MM.1S (cell line): Measurements from ENCODE around the gene PSMB10.

Source experiments
- DNase-seq: peaks from one replicate; pipeline ENCODE4 v3.0.0-alpha.2; 2015
- H2AFZ ChIP-seq: fragments of 300-600 bp; sonication (generic); 2 replicates; pipeline ENCODE4 v1.6.0; 2016; ENCODE audit warnings: antibody characterized with exemption, low read length
- H3F3A ChIP-seq: fragments of 300-600 bp; sonication (generic); 2 replicates; pipeline ENCODE4 v1.6.1; 2016; ENCODE audit warnings: mild to moderate bottlenecking, antibody characterized with exemption, low read length, moderate library complexity, mixed read lengths; ENCODE audit not compliant: insufficient read depth
- H3K27ac ChIP-seq: fragments of 300-600 bp; sonication (generic); 2 replicates; pipeline ENCODE4 v1.5.1; 2016; ENCODE audit warnings: mild to moderate bottlenecking, low read length
- H3K27me3 ChIP-seq: fragments of 300-600 bp; sonication (generic); replicated peaks from 2 replicates; pipeline ENCODE4 v1.6.0; 2016; ENCODE audit warnings: low read length; ENCODE audit not compliant: insufficient read depth
- H3K36me3 ChIP-seq: fragments of 300-600 bp; sonication (generic); replicated peaks from 2 replicates; pipeline ENCODE4 v1.6.1; 2016; ENCODE audit warnings: mild to moderate bottlenecking, low read length, mixed read lengths; ENCODE audit not compliant: insufficient read depth
- H3K4me1 ChIP-seq: fragments of 300-600 bp; sonication (generic); 2 replicates; pipeline ENCODE4 v1.6.1; 2016; ENCODE audit warnings: low read length, mixed read lengths
- H3K4me2 ChIP-seq: fragments of 300-600 bp; sonication (generic); 2 replicates; pipeline ENCODE4 v1.6.0; 2016; ENCODE audit warnings: low read depth, low read length
- H3K4me3 ChIP-seq: fragments of 300-600 bp; sonication (generic); 2 replicates; pipeline ENCODE4 v1.5.1; 2016; ENCODE audit warnings: low read length, mixed read lengths
- H3K79me2 ChIP-seq: fragments of 300-600 bp; sonication (generic); 2 replicates; pipeline ENCODE4 v1.6.1; 2016; ENCODE audit warnings: mixed run types, low read length, mixed read lengths
- H3K9ac ChIP-seq: fragments of 300-600 bp; sonication (generic); 2 replicates; pipeline ENCODE4 v1.6.1; 2016; ENCODE audit warnings: low read length, mixed read lengths
- H3K9me2 ChIP-seq: fragments of 300-600 bp; sonication (generic); replicated peaks from 2 replicates; pipeline ENCODE4 v1.6.1; 2016; ENCODE audit warnings: mild to moderate bottlenecking, low read length, mixed read lengths; ENCODE audit not compliant: insufficient read depth
- H3K9me3 ChIP-seq: fragments of 300-600 bp; sonication (generic); replicated peaks from 2 replicates; pipeline ENCODE4 v1.6.1; 2016; ENCODE audit warnings: mild to moderate bottlenecking, low read length, mixed read lengths; ENCODE audit not compliant: insufficient read depth
- H4K20me1 ChIP-seq: fragments of 300-600 bp; sonication (generic); 2 replicates; pipeline ENCODE4 v1.6.1; 2016; ENCODE audit warnings: mild to moderate bottlenecking, low read length, moderate library complexity, mixed read lengths; ENCODE audit not compliant: insufficient read depth
- CTCF ChIP-seq: fragments of 300-600 bp; sonication (generic); IDR thresholded peaks from 2 replicates; pipeline ENCODE4 v1.5.1; 2016; ENCODE audit warnings: antibody characterized with exemption, low read length, mixed read lengths
- EZH2 ChIP-seq: fragments of 300-600 bp; sonication (generic); optimal IDR thresholded peaks from 2 replicates; pipeline ENCODE3; 2017; ENCODE audit warnings: low read depth, mild to moderate bottlenecking, antibody characterized with exemption, low read length, mixed read lengths
- EZH2phosphoT487 ChIP-seq: fragments of 300-600 bp; sonication (generic); IDR thresholded peaks from 2 replicates; pipeline ENCODE4 v1.6.1; 2018; ENCODE audit warnings: antibody characterized with exemption, low read length

The PSMB10 gene

GRCh38 chr16:67969254-67970039 lies 32.8 kb upstream of the PSMB10 start:
- H3K27me3 ChIP-seq, result no peaks in the 10 kb centered on the region
- TF ChIP-seq EZH2 (no peak), EZH2phosphoT487 (no peak), CTCF (no peak)
- H3K36me3 ChIP-seq, result no peaks in the 10 kb centered on the region
- H2AFZ ChIP-seq, result peak overlapping the region; percentile 97
- H4K20me1 ChIP-seq, result no peaks in the 10 kb centered on the region
- H3K79me2 ChIP-seq, result peaks cover 14% of the 10 kb centered on the region
- H3K4me2 ChIP-seq, result peak overlapping the region; percentile 100
- no peak overlapping the region for H3K27ac ChIP-seq
- DNase-seq, result no peak
- peak overlapping the region; percentile 75; the same call in 1 of the 2 replicates for H3K9ac ChIP-seq
- no peaks in the 10 kb centered on the region for H3K9me2 ChIP-seq
- peak overlapping the region; percentile 93 for H3K4me3 ChIP-seq
- peaks cover 29% of the 10 kb centered on the region for H3K4me1 ChIP-seq
- peaks cover 18% of the 10 kb centered on the region for H3F3A ChIP-seq
- H3K9me3 ChIP-seq, result no peaks in the 10 kb centered on the region

GRCh38 chr16:67968400-67969253 lies 32.0 kb upstream of the PSMB10 start, which contains the start of gene SLC12A4:
TSS of gene SLC12A4 (minus strand) at chr16:67968637. CDS start at chr16:67968553, 84 bp downstream.
- no peaks in the 10 kb centered on the region for H3K27me3 ChIP-seq
- DNase-seq, result peak; percentile 89
- no peaks in the 10 kb centered on the region for H3K36me3 ChIP-seq
- H3K9me2 ChIP-seq, result no peaks in the 10 kb centered on the region
- H3F3A ChIP-seq, result peaks cover 19% of the 10 kb centered on the region
- peak within 1 kb of the TSS; percentile 97 for H2AFZ ChIP-seq
- peaks cover 17% of the 10 kb centered on the region for H3K79me2 ChIP-seq
- peak within 1 kb of the TSS; percentile 100 for H3K4me2 ChIP-seq
- no peaks in the 10 kb centered on the region for H4K20me1 ChIP-seq
- peak within 1 kb of the TSS; percentile 82 for H3K9ac ChIP-seq
- peak within 1 kb of the TSS; percentile 93 for H3K4me3 ChIP-seq
- TF ChIP-seq EZH2 (no peak), EZH2phosphoT487 (no peak), CTCF (no peak)
- H3K27ac ChIP-seq, result peak within 1 kb of the TSS; percentile 15; the same call in 1 of the 2 replicates
- H3K9me3 ChIP-seq, result no peaks in the 10 kb centered on the region
- peaks cover 36% of the 10 kb centered on the region for H3K4me1 ChIP-seq

- no peak overlapping the region for H3K27ac ChIP-seq
- no peaks in the 10 kb centered on the region for H3K9me2 ChIP-seq
- peaks cover 37% of the 10 kb centered on the region for H3K4me1 ChIP-seq
- peak overlapping the region; percentile 82 for H3K9ac ChIP-seq
- peak overlapping the region; percentile 85 for H2AFZ ChIP-seq
- H3K9me3 ChIP-seq, result no peaks in the 10 kb centered on the region
- peak overlapping the region; percentile 91 for H3K4me2 ChIP-seq
- DNase-seq, result peak; percentile 41
- no peaks in the 10 kb centered on the region for H4K20me1 ChIP-seq
- H3F3A ChIP-seq, result peaks cover 19% of the 10 kb centered on the region
- H3K79me2 ChIP-seq, result peaks cover 22% of the 10 kb centered on the region
- H3K27me3 ChIP-seq, result no peaks in the 10 kb centered on the region
- no peaks in the 10 kb centered on the region for H3K36me3 ChIP-seq
- TF ChIP-seq EZH2phosphoT487 (no peak), EZH2 (no peak), CTCF (no peak)
- H3K4me3 ChIP-seq, result peak overlapping the region; percentile 93
Observed at GRCh38 chr16:67967958-67968399, 31.3 kb upstream of the PSMB10 start.
